ENCODE results near the gene RPGRIP1L. TPM values are rescaled to one million over a fixed set of nuclear protein-coding genes. Genes with fewer than 3 reads are reported as not detected.

The RPGRIP1L gene
- total and polyA plus RNA-seq, 9 of the 15 experiments (the other 6 are each of a cell fraction or from before 2014, with no cell fraction given), result 3.2 to 7.7 (median 5.8) TPM

DNA sequence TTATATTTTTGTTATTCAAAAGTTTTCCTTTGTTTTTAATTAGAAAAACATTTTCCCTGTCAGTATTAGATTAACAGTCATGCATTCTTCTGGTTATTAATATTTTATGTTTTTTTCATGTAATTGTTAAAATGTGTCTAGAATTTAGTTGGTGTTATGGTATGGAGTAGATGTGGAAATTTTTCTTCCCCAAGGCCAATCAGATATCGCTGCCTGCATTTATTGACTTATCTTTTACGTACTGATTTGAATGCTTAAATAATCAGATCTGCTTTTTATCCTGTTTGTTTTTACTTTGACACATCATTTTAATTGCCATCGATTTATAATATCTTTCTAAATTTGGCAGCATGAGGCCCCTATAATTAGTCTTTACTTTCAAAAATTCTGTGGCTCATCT is 13.9 kb upstream of the RPGRIP1L start:
- ChIA-PET CTCF (ENCODE audit: low intra/inter-chr PET ratio) (no interaction called here), POLR2A (no interaction called here)
- DNase-seq (ENCODE audit: extremely low read depth in 1 of 4, low spot score in 3 of 4) (no peak), FAIRE-seq (no peak), ATAC-seq (no peak)
- H3K9ac ChIP-seq (ENCODE audit: insufficient read depth in 1 of 2, low read depth in 2 of 2, low read length in 2 of 2), result no peak overlapping the region
- no peaks in the 10 kb centered on the region for H3K27me3 ChIP-seq (ENCODE audit: control insufficient read depth in 2 of 2, insufficient read depth in 2 of 2, low read length in 2 of 2)
- no peaks in the 10 kb centered on the region for H3K9me1 ChIP-seq (ENCODE audit: control insufficient read depth, insufficient read depth, low read length)
- no peaks in the 10 kb centered on the region for H3K36me3 ChIP-seq (ENCODE audit: control insufficient read depth, insufficient read depth, low read length)
- H2AFZ ChIP-seq (ENCODE audit: low read depth, low read length), result no peak overlapping the region
- H4K20me1 ChIP-seq (replicated peaks; ENCODE audit: control insufficient read depth, insufficient read depth, low read length), result no peaks in the 10 kb centered on the region
- no peak overlapping the region for H3K4me2 ChIP-seq (ENCODE audit: insufficient read depth, low read length)
- H3K79me2 ChIP-seq (ENCODE audit: control insufficient read depth, insufficient read depth, low read length), result no peaks in the 10 kb centered on the region
- intact Hi-C loops (cut with micrococcal nuclease), result no loop called here
- no peaks in the 10 kb centered on the region for H3K9me3 ChIP-seq (replicated peaks; ENCODE audit: control insufficient read depth, insufficient read depth, low read depth, low read length)
- TF ChIP-seq HMG20B (CRISPR knock-in tag; IDR thresholded peaks at IDR 0.05) (no peak), ZC3H4 (CRISPR knock-in tag; IDR thresholded peaks at IDR 0.05; ENCODE audit: borderline replicate concordance) (no peak), EWSR1 (IDR thresholded peaks at IDR 0.05; ENCODE audit: borderline replicate concordance, low read depth, partially characterized antibody) (no peak)
- no TSS peak for BruUV-seq (replicated peaks)
- no peak overlapping the region for H3K4me3 ChIP-seq
- WGBS (ENCODE audit: insufficient coverage, low coverage, missing lambda C conversion rate), result 23% methylated on average over 3 of the region's 3 CpGs
- no peaks in the 10 kb centered on the region for H3K4me1 ChIP-seq (replicated peaks in 1 of 2; ENCODE audit: control insufficient read depth in 2 of 2, insufficient read depth in 2 of 2, low read length in 2 of 2)
- in situ Hi-C loops (cut with MboI), result no loop called here
- no peak overlapping the region for H3K27ac ChIP-seq (ENCODE audit: extremely low read depth, low read depth, low read length)

DNA sequence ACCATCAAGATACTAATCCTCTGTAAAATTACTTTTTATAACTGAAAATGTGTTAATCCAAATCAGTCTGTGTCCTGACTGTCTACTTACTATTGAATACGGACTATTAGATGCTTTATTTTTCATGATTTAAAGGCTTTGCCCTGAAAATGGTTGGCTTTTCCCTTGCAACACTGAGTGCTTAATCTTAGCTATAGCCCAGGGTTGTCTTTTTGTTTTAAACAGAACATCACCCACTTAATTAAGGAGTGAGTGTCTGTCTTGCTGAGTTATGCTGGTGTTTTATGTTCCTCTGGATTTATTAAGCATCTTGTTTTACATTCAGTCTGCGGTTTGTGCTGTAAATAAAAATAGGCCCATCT is 11.3 kb upstream of the RPGRIP1L start:
- no peaks in the 10 kb centered on the region for H3K36me3 ChIP-seq (ENCODE audit: control insufficient read depth, insufficient read depth, low read length)
- intact Hi-C loops (cut with micrococcal nuclease), result no loop called here
- 29% methylated on average over 2 of the region's 2 CpGs for whole genome bisulfite sequencing (ENCODE audit: insufficient coverage, low coverage, missing lambda C conversion rate)
- no peak overlapping the region for H3K27ac ChIP-seq (ENCODE audit: extremely low read depth, low read depth, low read length)
- ChIA-PET POLR2A (no interaction called here), CTCF (ENCODE audit: low intra/inter-chr PET ratio) (no interaction called here)
- ATAC-seq (no peak), FAIRE-seq (no peak), DNase-seq (ENCODE audit: extremely low read depth in 1 of 4, low spot score in 3 of 4) (no peak)
- H3K9ac ChIP-seq (ENCODE audit: insufficient read depth in 1 of 2, low read depth in 2 of 2, low read length in 2 of 2), result no peak overlapping the region
- TF ChIP-seq ZNF324 (CRISPR knock-in tag; IDR thresholded peaks at IDR 0.05) (no peak), POLR2A (conservative IDR thresholded peaks at IDR 0.05) (no peak), NR3C1 (CRISPR knock-in tag; IDR thresholded peaks at IDR 0.05) (no peak), HDAC8 (tag; IDR thresholded peaks at IDR 0.05) (no peak), ZNF586 (CRISPR knock-in tag; conservative IDR thresholded peaks at IDR 0.05) (no peak), KDM5B (IDR thresholded peaks at IDR 0.05; ENCODE audit: insufficient replicate concordance, low read depth, low read length) (no peak), HDAC3 (IDR thresholded peaks at IDR 0.05; ENCODE audit: borderline replicate concordance, partially characterized antibody) (no peak), POU5F1 (IDR thresholded peaks at IDR 0.05; ENCODE audit: borderline replicate concordance, low read depth, low read length, partially characterized antibody) (no peak), ZNF584 (CRISPR knock-in tag; IDR thresholded peaks at IDR 0.05; ENCODE audit: low read depth) (no peak)
- TF ChIP-seq, protein P1, sequence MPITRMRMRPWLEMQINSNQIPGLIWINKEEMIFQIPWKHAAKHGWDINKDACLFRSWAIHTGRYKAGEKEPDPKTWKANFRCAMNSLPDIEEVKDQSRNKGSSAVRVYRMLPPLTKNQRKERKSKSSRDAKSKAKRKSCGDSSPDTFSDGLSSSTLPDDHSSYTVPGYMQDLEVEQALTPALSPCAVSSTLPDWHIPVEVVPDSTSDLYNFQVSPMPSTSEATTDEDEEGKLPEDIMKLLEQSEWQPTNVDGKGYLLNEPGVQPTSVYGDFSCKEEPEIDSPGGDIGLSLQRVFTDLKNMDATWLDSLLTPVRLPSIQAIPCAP (CRISPR knock-in tag; IDR thresholded peaks at IDR 0.05; ENCODE audit: borderline replicate concordance), result no peak
- no peaks in the 10 kb centered on the region for H3K27me3 ChIP-seq (ENCODE audit: control insufficient read depth in 2 of 2, insufficient read depth in 2 of 2, low read length in 2 of 2)
- no peaks in the 10 kb centered on the region for H3K9me3 ChIP-seq (replicated peaks; ENCODE audit: control insufficient read depth, insufficient read depth, low read depth, low read length)
- no peaks in the 10 kb centered on the region for H3K4me1 ChIP-seq (replicated peaks in 1 of 2; ENCODE audit: control insufficient read depth in 2 of 2, insufficient read depth in 2 of 2, low read length in 2 of 2)
- no peaks in the 10 kb centered on the region for H3K9me1 ChIP-seq (ENCODE audit: control insufficient read depth, insufficient read depth, low read length)
- no peaks in the 10 kb centered on the region for H4K20me1 ChIP-seq (replicated peaks; ENCODE audit: control insufficient read depth, insufficient read depth, low read length)
- BruUV-seq (replicated peaks), result no TSS peak
- in situ Hi-C loops (cut with MboI), result no loop called here
- H3K4me3 ChIP-seq, result no peak overlapping the region
- no peak overlapping the region for H2AFZ ChIP-seq (ENCODE audit: low read depth, low read length)
- H3K4me2 ChIP-seq (ENCODE audit: insufficient read depth, low read length), result no peak overlapping the region
- H3K79me2 ChIP-seq (ENCODE audit: control insufficient read depth, insufficient read depth, low read length), result no peaks in the 10 kb centered on the region
